Uterus (tissue), 4 donors: ENCODE measurements around the gene TMF1. TPM values are rescaled to one million over a fixed set of nuclear protein-coding genes. Genes with fewer than 3 reads are reported as not detected.

Source experiments
- DNase-seq, 2 donors: peaks; one replicate each; pipeline ENCODE4 v3.0.0-alpha.2; 2019 to 2020
- H3K27ac ChIP-seq, 2 donors: fragments of 200-600 bp; sonication (generic); 1 replicate in 1 of 2; 2 replicates in 1 of 2; pipeline ENCODE4 v1.5.1; 2016 to 2018
- H3K27me3 ChIP-seq, 2 donors: fragments of 200-600 bp; sonication (generic); one replicate each; pipeline ENCODE4 v1.5.1; 2018 to 2019; ENCODE audit warnings: control low read depth in 1 of 2
- H3K36me3 ChIP-seq, 2 donors: fragments of 200-600 bp; sonication (generic); one replicate each; pipeline ENCODE4 v1.5.1; 2019; ENCODE audit warnings: control low read depth in 1 of 2
- H3K4me1 ChIP-seq, 2 donors: fragments of 200-600 bp; sonication (generic); one replicate each; pipeline ENCODE4 v1.5.1; 2018 to 2019; ENCODE audit warnings: control low read depth in 1 of 2
- H3K4me3 ChIP-seq, 2 donors: fragments of 200-600 bp; sonication (generic); 1 replicate in 1 of 2; 2 replicates in 1 of 2; pipeline ENCODE4 v1.5.1; 2018 to 2019; ENCODE audit warnings: mild to moderate bottlenecking in 1 of 2
- H3K9me3 ChIP-seq, 2 donors: fragments of 200-600 bp; sonication (generic); one replicate each; pipeline ENCODE4 v1.5.1; 2019; ENCODE audit warnings: control low read depth in 1 of 2
- POLR2A ChIP-seq, 2 donors: fragments of 450-650 bp; IDR thresholded peaks; one replicate each; pipeline ENCODE4 v1.6.1; 2016; ENCODE audit warnings: antibody characterized with exemption in 2 of 2, mild to moderate bottlenecking in 1 of 2, moderate library complexity in 1 of 2
- intact Hi-C: fragments of 100-400 bp; cut with DNase I; formaldehyde crosslinking; loops from one replicate; pipeline ENCODE4 v1.15.1; 2023; ENCODE audit warnings: low total_unique reads
- total RNA-seq, 4 donors: library from RNA; depleted of rRNA in 3 of 4; stranded (reverse); fragments of >200 nt in 3 of 4; gene quantifications; one replicate each; pipeline versions ENCODE4 v1.1.0 to v1.2.4, GENCODE V29; 2014 to 2023
- TF ChIP-seq, protein P1 (sequence below), 4 experiments: fragments of 200-600 bp in 2 of 4; fragments of 450-650 bp in 2 of 4; sonication (generic) in 2 of 4; IDR thresholded peaks; one replicate each; pipeline ENCODE4 v1.5.1; 2016 to 2019; ENCODE audit warnings: antibody characterized with exemption in 4 of 4, mild to moderate bottlenecking in 2 of 4, moderate library complexity in 1 of 4
- donor health status: DM: yes; HTN: yes; CAD: no.

TMF1 gene
- total RNA-seq, 4 donors from 2014 or later, result 24.1 to 69.3 (median 44.9) TPM

- H3K4me3 ChIP-seq, result no peak overlapping the region
- no peaks in the 10 kb centered on the region for H3K36me3 ChIP-seq
- no peaks in the 10 kb centered on the region for H3K27me3 ChIP-seq
- DNase-seq, result no peak
- H3K27ac ChIP-seq, result no peak overlapping the region
- intact Hi-C loops, result no loop called here
- no peaks in the 10 kb centered on the region for H3K4me1 ChIP-seq
- no peaks in the 10 kb centered on the region for H3K9me3 ChIP-seq
- no peak for TF ChIP-seq POLR2A (IDR thresholded peaks at IDR 0.05)
- TF ChIP-seq, protein P1, sequence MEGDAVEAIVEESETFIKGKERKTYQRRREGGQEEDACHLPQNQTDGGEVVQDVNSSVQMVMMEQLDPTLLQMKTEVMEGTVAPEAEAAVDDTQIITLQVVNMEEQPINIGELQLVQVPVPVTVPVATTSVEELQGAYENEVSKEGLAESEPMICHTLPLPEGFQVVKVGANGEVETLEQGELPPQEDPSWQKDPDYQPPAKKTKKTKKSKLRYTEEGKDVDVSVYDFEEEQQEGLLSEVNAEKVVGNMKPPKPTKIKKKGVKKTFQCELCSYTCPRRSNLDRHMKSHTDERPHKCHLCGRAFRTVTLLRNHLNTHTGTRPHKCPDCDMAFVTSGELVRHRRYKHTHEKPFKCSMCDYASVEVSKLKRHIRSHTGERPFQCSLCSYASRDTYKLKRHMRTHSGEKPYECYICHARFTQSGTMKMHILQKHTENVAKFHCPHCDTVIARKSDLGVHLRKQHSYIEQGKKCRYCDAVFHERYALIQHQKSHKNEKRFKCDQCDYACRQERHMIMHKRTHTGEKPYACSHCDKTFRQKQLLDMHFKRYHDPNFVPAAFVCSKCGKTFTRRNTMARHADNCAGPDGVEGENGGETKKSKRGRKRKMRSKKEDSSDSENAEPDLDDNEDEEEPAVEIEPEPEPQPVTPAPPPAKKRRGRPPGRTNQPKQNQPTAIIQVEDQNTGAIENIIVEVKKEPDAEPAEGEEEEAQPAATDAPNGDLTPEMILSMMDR (IDR thresholded peaks at IDR 0.05), result no peak
These were observed 31.7 kb downstream of the TMF1 start for GRCh38 chr3:69020424-69020823.

- Histone ChIP-seq H3K27me3 (no peaks in the 10 kb centered on the region), H3K4me3 (no peak overlapping the region), H3K9me3 (no peaks in the 10 kb centered on the region), H3K27ac (no peak overlapping the region), H3K4me1 (no peaks in the 10 kb centered on the region), H3K36me3 (no peaks in the 10 kb centered on the region)
- intact Hi-C loops, result no loop called here
- DNase-seq, result no peak
- no peak for TF ChIP-seq POLR2A (IDR thresholded peaks at IDR 0.05)
- TF ChIP-seq, protein P1 (IDR thresholded peaks at IDR 0.05), result no peak
These were observed 35.2 kb downstream of the TMF1 start for GRCh38 chr3:69016901-69017300.

- H3K27me3 ChIP-seq, result no peaks in the 10 kb centered on the region
- TF ChIP-seq, protein P1 (IDR thresholded peaks at IDR 0.05), result no peak
- no peak overlapping the region for H3K27ac ChIP-seq
- no peak for DNase-seq
- intact Hi-C loops, result no loop called here
- H3K4me1 ChIP-seq, result no peaks in the 10 kb centered on the region
- H3K36me3 ChIP-seq, result no peaks in the 10 kb centered on the region
- no peaks in the 10 kb centered on the region for H3K9me3 ChIP-seq
- no peak overlapping the region for H3K4me3 ChIP-seq
These were observed 36.0 kb downstream of the TMF1 start for GRCh38 chr3:69016102-69016501.

- Histone ChIP-seq H3K4me3 (peak overlapping the region; percentile 70 to 82), H3K36me3 (no peaks in the 10 kb centered on the region)
These were observed 38.0 kb downstream of the TMF1 start for GRCh38 chr3:69014022-69014580.

GRCh38 chr3:69013253-69014021 is 38.7 kb downstream of the TMF1 start, which contains the start of gene EOGT:
Gene EOGT (minus strand): TSS chr3:69013684. CDS start chr3:69009846, 3,838 bp downstream.
- no peaks in the 10 kb centered on the region for H3K4me1 ChIP-seq
- no peaks in the 10 kb centered on the region for H3K36me3 ChIP-seq
- peak; percentile 90 to 93 for DNase-seq
- H3K27me3 ChIP-seq, result no peaks in the 10 kb centered on the region
- intact Hi-C loops, result no loop called here
- TF ChIP-seq POLR2A (IDR thresholded peaks at IDR 0.05), result peak; percentile 26 to 65
- TF ChIP-seq, protein P1 (IDR thresholded peaks at IDR 0.05), result peak; percentile 44 to 67 (median 60)
- H3K9me3 ChIP-seq, result no peaks in the 10 kb centered on the region
- H3K27ac ChIP-seq, result peak within 1 kb of the TSS; percentile 98 to 99
- peak within 1 kb of the TSS; percentile 70 to 82 for H3K4me3 ChIP-seq

More at GRCh38 chr3:69014022-69014580, 38.0 kb downstream of the TMF1 start:
- Histone ChIP-seq H3K9me3 (no peaks in the 10 kb centered on the region), H3K27me3 (no peaks in the 10 kb centered on the region), H3K27ac (peak overlapping the region; percentile 98 to 99), H3K4me1 (no peaks in the 10 kb centered on the region)
- no peak for DNase-seq
- TF ChIP-seq, protein P1 (IDR thresholded peaks at IDR 0.05), result no peak
- no peak for TF ChIP-seq POLR2A (IDR thresholded peaks at IDR 0.05)
- intact Hi-C loops, result no loop called here
